HepG2 (cell line): ENCODE results near the gene RHBDL3. TPM values are rescaled to one million over a fixed set of nuclear protein-coding genes. Genes with fewer than 3 reads are reported as not detected.

Experiments
- BCL3 ChIP-seq: sonication (generic); formaldehyde crosslinking; IDR thresholded peaks from 2 replicates; pipeline ENCODE4 v1.5.1; 2020; ENCODE audit warnings: mild to moderate bottlenecking, missing genetic modification reagents, moderate library complexity
- CCAR2 ChIP-seq: fragments of 200-400 bp; formaldehyde crosslinking; optimal IDR thresholded peaks from 2 replicates; pipeline ENCODE3; 2018; ENCODE audit warnings: low read depth, mild to moderate bottlenecking, low read length, moderate library complexity
- CERS6 ChIP-seq: sonication (generic); formaldehyde crosslinking; IDR thresholded peaks from 2 replicates; pipeline ENCODE4 v1.5.0; 2020; ENCODE audit warnings: missing genetic modification reagents
- FOXC1 ChIP-seq: sonication (generic); formaldehyde crosslinking; IDR thresholded peaks from 2 replicates; pipeline ENCODE4 v1.8.0; 2022; ENCODE audit warnings: mild to moderate bottlenecking, missing genetic modification reagents, borderline replicate concordance
- HINFP ChIP-seq: sonication (generic); formaldehyde crosslinking; IDR thresholded peaks from 2 replicates; pipeline ENCODE4 v1.4.0; 2020; ENCODE audit warnings: low read depth, mild to moderate bottlenecking, missing genetic modification reagents
- MTERF4 ChIP-seq: sonication (generic); formaldehyde crosslinking; IDR thresholded peaks from 2 replicates; pipeline ENCODE4 v1.8.0; 2023; ENCODE audit warnings: mild to moderate bottlenecking, missing genetic modification reagents
- NFYC ChIP-seq: IDR thresholded peaks from 2 replicates; pipeline ENCODE4 v1.6.1; 2016; ENCODE audit warnings: missing genetic modification reagents, missing compliant biosample characterization
- SIX1 ChIP-seq: sonication (generic); formaldehyde crosslinking; IDR thresholded peaks from 2 replicates; pipeline ENCODE4 v1.4.0; 2020; ENCODE audit warnings: missing genetic modification reagents, borderline replicate concordance
- SMARCE1 ChIP-seq: fragments of 450-650 bp; IDR thresholded peaks from 2 replicates; pipeline ENCODE4 v1.6.1; 2017; ENCODE audit warnings: borderline replicate concordance
- TBP ChIP-seq: sonication (generic); formaldehyde crosslinking; IDR thresholded peaks from 2 replicates; pipeline ENCODE4 v1.5.0; 2020; ENCODE audit warnings: missing genetic modification reagents
- ZFP37 ChIP-seq: sonication (generic); formaldehyde crosslinking; IDR thresholded peaks from 2 replicates; pipeline ENCODE4 v1.4.0; 2020; ENCODE audit warnings: missing genetic modification reagents, borderline replicate concordance
- ZHX2 ChIP-seq, 2 experiments: sonication (generic) in 1 of 2; formaldehyde crosslinking in 1 of 2; IDR thresholded peaks; 2 replicates each; pipeline versions ENCODE4 v1.6.1 to v1.9.0; 2014 to 2022; ENCODE audit warnings: antibody characterized with exemption in 1 of 2, borderline replicate concordance in 1 of 2, inconsistent platforms in 1 of 2, low read depth in 1 of 2, missing genetic modification reagents in 1 of 2
- ZNF251 ChIP-seq: sonication (generic); formaldehyde crosslinking; IDR thresholded peaks from 2 replicates; pipeline ENCODE4 v1.9.0; 2021; ENCODE audit warnings: mild to moderate bottlenecking, missing genetic modification reagents
- ZNF282 ChIP-seq: fragments of 450-650 bp; IDR thresholded peaks from 2 replicates; pipeline ENCODE4 v1.6.1; 2018; ENCODE audit not compliant: partially characterized antibody
- ZNF446 ChIP-seq: sonication (generic); formaldehyde crosslinking; IDR thresholded peaks from 2 replicates; pipeline ENCODE4 v1.5.0; 2020; ENCODE audit warnings: mild to moderate bottlenecking, missing genetic modification reagents
- ZNF639 ChIP-seq: conservative IDR thresholded peaks from 2 replicates; pipeline ENCODE4 v1.6.1; 2018; ENCODE audit warnings: missing genetic modification reagents
- polyA plus RNA-seq, 8 experiments: library from polyadenylated mRNA; depleted of rRNA in 3 of 8; stranded (reverse) in 7 of 8; unstranded in 1 of 8; fragments of >200 nt; fragmentation: Illumina TruSeq in 4 of 8; extraction: Trizol in 4 of 8; gene quantifications; 2 replicates each; pipeline versions ENCODE4 v1.2.1 to v1.2.3, GENCODE V29; 2011 to 2016; ENCODE audit warnings: low read depth in 4 of 8, missing spikeins in 1 of 8, mixed read lengths in 1 of 8; ENCODE audit not compliant: insufficient read depth in 1 of 8
- total RNA-seq, 5 experiments: library from RNA; depleted of rRNA; stranded (reverse); fragments of >200 nt; fragmentation: Illumina TruSeq; extraction: Trizol; gene quantifications; 2 replicates each; pipeline ENCODE4 v1.2.3, GENCODE V29; 2016; ENCODE audit warnings: low read depth in 1 of 5

RHBDL3 gene
- total and polyA plus RNA-seq, 2 of the 13 experiments (the other 11 are each of a cell fraction or from before 2014, with no cell fraction given) = 0.09 TPM; not detected in 1

GRCh38 chr17:32349854-32350665 is 84.4 kb downstream of the RHBDL3 start, which contains the start of gene ZNF207 (continued):
- TF ChIP-seq MTERF4 (CRISPR knock-in tag) (peak; percentile 80), ZNF446 (0 out of 2 replicates have a peak, but pooled peaks have one; percentile 28), CCAR2 (no peak), NFYC (CRISPR knock-in tag) (peak; percentile 68), ZNF282 (no peak), ZNF251 (no peak), TBP (CRISPR knock-in tag) (no peak), CERS6 (CRISPR knock-in tag) (no peak), BCL3 (CRISPR knock-in tag) (peak; percentile 86; the same call in 1 of the 2 replicates), FOXC1 (CRISPR knock-in tag) (no peak), ZNF639 (CRISPR knock-in tag) (no peak), SIX1 (CRISPR knock-in tag) (no peak), HINFP (CRISPR knock-in tag) (no peak), SMARCE1 (no peak), ZHX2 (IDR thresholded peaks at IDR 0.05; ENCODE audit: low read depth) (peak; percentile 92), ZHX2 (CRISPR knock-in tag; IDR thresholded peaks at IDR 0.05; ENCODE audit: borderline replicate concordance) (no peak), ZFP37 (CRISPR knock-in tag) (no peak)
